ENCODE measurements around the gene NRXN3. TPM values are rescaled to one million over a fixed set of nuclear protein-coding genes. Genes with fewer than 3 reads are reported as not detected.

Gene NRXN3
- total RNA-seq, 1 donor from 2014 or later: 1.6 TPM

- Histone ChIP-seq H3K36me3 (ENCODE audit: control insufficient read depth, insufficient read depth, low read length) (no peaks in the 10 kb centered on the region), H3K27me3 (ENCODE audit: control insufficient read depth, insufficient read depth, low read length) (peaks cover 2% of the 10 kb centered on the region), H3K4me3 (ENCODE audit: low read depth, low read length) (no peak overlapping the region)
- DNase-seq (ENCODE audit: low read depth): no peak
- no peak for TF ChIP-seq CTCF (IDR thresholded peaks at IDR 0.05; ENCODE audit: insufficient read depth, low read length, poor library complexity, severe bottlenecking)
Observed at GRCh38 chr14:78175412-78175811, 5.2 kb downstream of the NRXN3 start.

DNA sequence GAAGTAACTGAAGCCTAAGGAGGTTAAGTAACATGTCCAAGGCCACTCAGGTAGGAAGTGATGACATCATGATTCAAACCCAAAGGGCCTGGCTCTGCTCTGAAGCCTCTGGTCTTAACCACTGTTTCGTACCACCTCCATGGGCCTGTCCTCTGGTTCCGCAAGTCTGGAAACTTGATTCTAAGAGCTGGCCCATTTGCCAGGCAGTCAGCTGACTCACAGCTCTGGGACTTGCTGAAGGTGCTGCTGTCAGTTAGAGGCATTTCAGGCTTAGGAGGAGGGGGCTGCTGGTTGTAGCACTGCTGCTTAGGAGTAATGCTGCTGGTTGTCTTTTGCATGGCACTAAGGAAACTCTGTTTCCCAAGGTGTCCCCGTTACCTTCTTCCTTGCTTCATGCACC is 7.9 kb downstream of the NRXN3 start:
- TF ChIP-seq CTCF (IDR thresholded peaks at IDR 0.05; ENCODE audit: insufficient read depth, low read length, poor library complexity, severe bottlenecking): no peak
- DNase-seq (ENCODE audit: low read depth): no peak
- Histone ChIP-seq H3K4me3 (ENCODE audit: low read depth, low read length) (no peak overlapping the region), H3K27me3 (ENCODE audit: control insufficient read depth, insufficient read depth, low read length) (no peaks in the 10 kb centered on the region), H3K36me3 (ENCODE audit: control insufficient read depth, insufficient read depth, low read length) (no peaks in the 10 kb centered on the region)

DNA sequence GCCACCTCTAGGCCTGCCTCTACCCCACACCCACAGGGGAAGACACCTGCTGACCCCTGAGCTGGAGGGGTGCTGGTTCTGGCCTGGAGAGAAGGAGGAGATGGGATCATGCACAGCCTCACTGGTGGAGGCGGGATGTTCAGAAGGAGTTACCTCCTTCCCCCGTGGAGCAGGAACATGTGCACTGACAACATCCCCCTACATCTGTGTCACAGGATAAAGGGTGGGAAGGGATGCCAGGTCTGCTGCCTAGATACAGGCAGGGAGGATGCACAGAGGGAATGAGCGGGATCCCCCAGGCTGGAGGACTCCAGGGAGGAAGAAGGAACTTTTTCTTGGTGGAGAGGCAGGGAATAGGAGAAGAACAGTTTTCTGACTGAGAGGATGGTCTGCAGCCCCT is 8.8 kb downstream of the NRXN3 start:
- Histone ChIP-seq H3K4me3 (ENCODE audit: low read depth, low read length) (no peak overlapping the region), H3K36me3 (ENCODE audit: control insufficient read depth, insufficient read depth, low read length) (no peaks in the 10 kb centered on the region), H3K27me3 (ENCODE audit: control insufficient read depth, insufficient read depth, low read length) (no peaks in the 10 kb centered on the region)
- DNase-seq (ENCODE audit: low read depth): no peak
- TF ChIP-seq CTCF (IDR thresholded peaks at IDR 0.05; ENCODE audit: insufficient read depth, low read length, poor library complexity, severe bottlenecking): no peak

DNA sequence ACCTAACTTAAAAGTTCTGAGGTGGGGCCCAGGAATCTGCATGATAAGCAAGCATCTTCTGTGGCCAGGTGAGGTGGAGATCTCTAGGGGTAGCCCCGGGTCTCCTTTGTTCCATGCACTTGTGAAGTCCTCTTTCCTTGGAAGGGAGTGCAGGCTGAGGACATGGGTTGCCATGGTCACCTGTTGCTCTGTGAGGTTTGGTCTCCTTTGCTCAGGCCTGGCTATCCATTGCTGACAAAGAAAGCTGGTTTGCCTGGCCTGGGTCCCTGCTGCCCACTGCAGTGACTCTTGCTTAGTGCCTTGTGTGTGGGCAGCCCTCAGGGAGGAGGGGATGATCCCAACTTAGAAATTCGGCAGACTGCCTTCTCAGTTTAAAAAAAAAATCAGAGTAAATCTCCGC is 11.1 kb downstream of the NRXN3 start:
- H3K36me3 ChIP-seq (ENCODE audit: control insufficient read depth, insufficient read depth, low read length): no peaks in the 10 kb centered on the region
- no peaks in the 10 kb centered on the region for H3K27me3 ChIP-seq (ENCODE audit: control insufficient read depth, insufficient read depth, low read length)
- no peak for TF ChIP-seq CTCF (IDR thresholded peaks at IDR 0.05; ENCODE audit: insufficient read depth, low read length, poor library complexity, severe bottlenecking)
- H3K4me3 ChIP-seq (ENCODE audit: low read depth, low read length): no peak overlapping the region
- DNase-seq (ENCODE audit: low read depth): no peak

- Histone ChIP-seq H3K4me3 (ENCODE audit: low read depth, low read length) (no peak overlapping the region), H3K36me3 (ENCODE audit: control insufficient read depth, insufficient read depth, low read length) (no peaks in the 10 kb centered on the region), H3K27me3 (ENCODE audit: control insufficient read depth, insufficient read depth, low read length) (no peaks in the 10 kb centered on the region)
- no peak for TF ChIP-seq CTCF (IDR thresholded peaks at IDR 0.05; ENCODE audit: insufficient read depth, low read length, poor library complexity, severe bottlenecking)
- DNase-seq (ENCODE audit: low read depth): no peak
Observed at GRCh38 chr14:78182722-78183121, 12.5 kb downstream of the NRXN3 start.

DNA sequence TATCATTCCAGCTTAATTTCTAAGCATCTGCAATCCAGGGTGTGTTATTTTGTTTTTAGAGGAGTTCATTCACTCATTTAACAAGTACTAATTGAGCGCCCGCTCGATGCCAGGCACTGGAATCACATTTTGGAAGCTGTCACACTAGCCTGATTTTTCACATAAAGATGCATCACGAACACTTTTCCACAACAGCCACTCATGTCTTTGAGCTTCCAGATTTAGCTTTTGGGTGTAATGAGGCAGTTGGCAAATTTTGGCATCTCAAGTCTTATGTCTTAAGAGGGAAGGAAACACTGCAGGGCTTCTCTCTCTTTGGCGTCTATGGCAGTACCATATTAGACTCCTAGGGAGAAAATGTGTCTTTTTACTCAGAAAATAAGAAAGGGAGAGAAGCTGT is 14.0 kb downstream of the NRXN3 start:
- no peaks in the 10 kb centered on the region for H3K27me3 ChIP-seq (ENCODE audit: control insufficient read depth, insufficient read depth, low read length)
- H3K36me3 ChIP-seq (ENCODE audit: control insufficient read depth, insufficient read depth, low read length): no peaks in the 10 kb centered on the region
- TF ChIP-seq CTCF (IDR thresholded peaks at IDR 0.05; ENCODE audit: insufficient read depth, low read length, poor library complexity, severe bottlenecking): no peak
- no peak for DNase-seq (ENCODE audit: low read depth)
- no peak overlapping the region for H3K4me3 ChIP-seq (ENCODE audit: low read depth, low read length)
